ENCODE data around the gene EMID1.

EMID1 gene

DNA sequence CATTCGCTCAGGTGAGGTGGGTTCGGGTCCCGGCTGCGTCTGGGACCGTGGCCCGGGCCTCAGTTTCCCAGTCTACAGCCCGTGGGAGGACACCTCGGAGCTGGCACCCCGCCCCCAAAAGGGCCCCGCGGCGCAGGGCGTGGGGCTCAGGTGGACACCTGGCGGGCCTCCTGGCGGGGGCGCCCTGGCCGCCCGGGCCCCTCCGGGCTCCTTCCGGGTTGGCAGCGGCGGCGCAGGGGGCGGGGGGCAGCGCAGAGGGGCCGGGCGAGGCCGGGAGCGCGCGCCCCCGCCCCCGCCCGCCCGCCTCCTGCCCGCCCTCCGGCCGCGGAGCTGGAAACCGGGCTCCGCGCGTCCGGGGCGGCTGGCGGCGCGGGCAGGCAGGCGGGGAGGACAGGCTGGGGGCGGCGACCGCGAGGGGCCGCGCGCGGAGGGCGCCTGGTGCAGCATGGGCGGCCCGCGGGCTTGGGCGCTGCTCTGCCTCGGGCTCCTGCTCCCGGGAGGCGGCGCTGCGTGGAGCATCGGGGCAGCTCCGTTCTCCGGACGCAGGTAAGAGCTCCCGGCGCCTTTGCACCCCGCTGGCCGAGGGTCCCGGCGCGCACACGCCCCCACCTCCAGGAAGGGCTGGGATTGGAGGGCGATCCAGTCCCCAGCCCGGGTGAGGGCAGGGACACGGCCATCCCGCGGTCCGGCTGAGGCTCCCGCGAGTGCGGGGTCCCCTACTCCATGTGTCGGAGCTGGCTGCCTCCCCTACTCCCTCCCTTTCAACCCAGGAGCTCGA, at the start of gene EMID1:
Gene EMID1, plus strand, starts transcription at position 303 of the 778 bp plus-strand sequence. Its CDS starts 143 bp downstream, at position 446.
- peak in 1 of 2 donors; percentile 27 for DNase-seq

DNA sequence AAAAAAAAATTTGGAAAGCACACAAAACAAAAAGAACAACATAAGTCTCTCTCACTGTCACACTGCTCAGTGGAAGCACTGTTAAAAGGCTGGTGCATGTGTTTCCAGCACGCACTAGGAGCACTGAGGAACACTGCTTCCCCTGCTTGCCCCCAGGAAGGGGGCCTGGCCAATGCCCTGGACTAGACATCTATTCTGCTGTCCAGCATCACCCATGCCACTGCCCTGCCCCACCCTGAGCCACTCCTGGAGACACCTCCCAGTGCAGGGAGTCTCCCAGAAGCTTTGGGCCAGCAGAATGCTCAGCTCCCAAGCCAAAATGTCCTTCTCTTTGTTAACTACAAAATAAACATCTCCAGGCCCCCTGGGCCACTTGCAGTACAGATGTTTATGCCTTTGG, 49.7 kb upstream of the EMID1 start:
- no peak for DNase-seq

DNA sequence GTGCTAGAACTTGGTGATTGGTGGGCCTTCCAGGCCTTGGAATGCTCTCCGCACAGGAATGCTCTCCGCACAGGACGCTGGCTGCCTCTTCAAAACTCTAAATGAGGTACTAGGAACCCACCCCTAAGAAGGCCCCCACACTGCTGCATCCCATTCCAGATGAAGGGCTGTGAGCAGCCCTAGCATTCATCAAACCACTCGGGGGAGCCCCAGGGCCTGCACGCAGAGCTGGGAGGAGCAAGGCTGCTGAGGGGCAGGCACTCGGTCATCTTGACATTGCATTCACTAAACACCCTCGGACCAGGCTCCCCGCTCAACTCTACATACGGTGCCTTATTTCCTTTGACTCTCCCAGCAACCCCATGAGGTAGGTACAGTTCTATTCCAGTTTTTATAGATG, 49.2 kb upstream of the EMID1 start:
- DNase-seq, result no peak

DNA sequence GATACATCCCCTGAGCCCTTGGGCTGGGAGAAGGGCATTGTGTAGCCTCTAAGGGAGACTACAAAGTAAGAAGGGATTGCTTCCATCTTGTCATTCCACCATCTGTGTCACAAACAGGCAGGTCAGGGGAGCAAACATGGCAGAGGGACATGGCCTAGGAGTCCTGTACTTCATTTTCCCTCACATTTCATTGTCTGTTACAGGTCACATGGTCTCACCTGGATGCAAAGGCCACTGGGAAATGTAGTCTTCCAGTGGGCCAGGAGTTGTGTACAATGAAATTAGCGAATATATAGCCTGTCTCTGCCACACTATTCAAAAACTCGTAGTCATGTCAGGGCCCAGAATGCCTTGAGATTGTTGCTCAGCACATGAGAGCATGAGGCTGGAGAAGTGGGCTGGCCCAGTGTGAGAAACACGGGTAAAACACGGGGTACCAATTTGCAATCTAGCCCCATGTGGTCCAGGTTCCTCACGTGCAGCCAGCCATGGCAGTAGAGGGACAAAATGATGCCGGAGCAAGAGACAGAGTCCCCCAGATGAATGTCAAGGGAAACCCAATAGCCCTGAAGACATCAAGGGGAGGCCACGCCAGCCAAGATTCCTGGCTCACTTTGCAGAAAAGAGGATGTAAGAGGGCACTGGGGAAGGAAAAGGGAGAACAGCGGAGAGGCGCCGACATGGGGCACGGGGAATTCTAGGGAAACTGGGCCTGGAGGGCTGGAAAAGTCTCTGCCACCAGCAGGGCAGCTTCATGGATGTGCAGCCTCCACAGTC, 47.7 kb upstream of the EMID1 start:
- DNase-seq, result no peak

DNA sequence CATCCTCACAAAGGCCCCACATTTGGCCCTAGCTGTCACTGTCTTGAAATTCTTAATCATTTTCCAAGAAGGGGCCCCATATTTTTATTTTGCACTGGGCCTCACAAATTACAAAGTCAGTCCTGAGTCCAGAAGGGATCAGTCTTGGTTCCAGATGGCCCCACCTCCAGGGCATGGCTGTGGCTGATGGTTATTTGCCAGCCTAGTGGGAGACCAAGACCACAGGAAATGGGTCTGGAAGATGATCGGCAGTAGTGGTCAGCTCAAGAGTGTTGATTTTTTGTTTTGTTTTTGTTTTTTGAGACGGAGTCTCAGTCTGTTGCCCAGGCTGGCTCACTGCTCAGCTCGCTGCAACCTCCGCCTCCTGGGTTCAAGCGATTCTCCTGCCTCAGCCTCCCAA, 47.1 kb upstream of the EMID1 start:
- no peak for DNase-seq

DNA sequence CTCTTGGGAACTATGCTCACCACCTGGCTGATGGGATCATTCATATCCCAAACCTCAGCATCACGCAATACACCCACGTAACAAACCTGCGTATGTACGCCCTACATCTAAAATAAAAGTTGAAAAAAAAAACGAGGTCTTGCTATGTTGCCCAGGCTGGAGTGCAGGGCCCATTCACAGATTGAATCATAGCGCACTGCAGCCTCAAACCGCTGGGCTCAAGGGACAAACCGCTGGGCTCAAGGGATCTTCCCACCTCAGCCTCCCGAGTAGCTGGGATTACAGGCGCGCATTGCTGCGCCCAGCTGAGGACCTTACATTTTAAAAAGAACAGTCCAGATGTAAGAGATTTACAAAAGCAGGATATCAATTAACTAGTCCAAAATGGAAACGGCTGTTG, 41.9 kb upstream of the EMID1 start:
- DNase-seq, result no peak

DNA sequence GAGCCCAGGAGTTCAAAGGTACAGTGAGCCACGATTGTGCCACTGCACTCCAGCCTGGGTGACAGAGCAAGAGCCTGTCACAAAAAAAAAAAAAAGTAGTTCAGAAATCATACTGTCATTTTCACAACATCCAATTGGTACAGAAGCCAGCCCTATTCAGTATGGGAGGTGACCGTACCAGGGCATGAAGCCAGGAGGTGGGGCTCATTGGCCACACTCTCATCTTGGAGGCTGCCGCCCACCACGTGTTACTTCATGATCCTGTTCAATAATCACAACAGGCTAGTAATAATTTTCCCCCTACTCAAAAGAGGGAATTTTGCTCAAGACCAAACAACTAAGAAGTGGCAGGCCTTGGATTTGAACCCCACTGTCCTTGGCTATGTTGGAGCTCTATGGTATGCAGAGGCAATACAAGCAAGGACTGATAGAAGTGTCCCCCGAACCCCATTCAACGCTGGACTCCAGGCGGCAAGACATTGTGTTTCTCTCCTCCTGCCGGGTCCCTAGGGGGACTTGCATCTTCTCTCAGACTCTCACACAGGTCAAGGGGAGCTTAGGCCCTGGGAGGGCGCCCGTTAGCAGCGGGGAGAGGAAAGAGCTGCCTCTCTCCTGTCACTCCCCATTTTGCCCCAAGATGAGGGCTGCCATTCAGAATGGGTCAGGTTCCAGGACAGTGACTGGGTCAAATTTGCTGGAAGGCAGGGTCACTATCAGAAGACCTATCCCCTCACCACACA, 40.2 kb upstream of the EMID1 start:
- no peak for DNase-seq

DNA sequence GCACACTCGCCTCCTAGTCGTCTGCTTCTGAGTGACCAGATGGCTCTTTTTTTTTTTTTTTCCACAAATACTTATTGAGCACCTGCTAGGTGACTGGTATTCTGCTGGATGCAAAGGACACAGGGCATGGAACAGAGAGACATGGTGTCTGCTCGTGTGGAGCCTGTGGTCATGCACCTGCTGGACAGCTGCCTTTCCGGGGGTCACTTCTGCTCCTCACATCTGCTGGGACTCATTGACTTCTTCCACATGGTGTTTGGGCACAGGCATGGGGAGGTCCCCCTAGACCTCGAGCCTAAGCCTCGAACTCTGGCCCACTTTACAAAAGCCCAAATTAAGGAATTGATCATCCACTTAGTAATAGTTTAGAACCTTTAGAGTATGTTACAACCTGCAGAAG, 39.5 kb upstream of the EMID1 start:
- no peak for DNase-seq

DNA sequence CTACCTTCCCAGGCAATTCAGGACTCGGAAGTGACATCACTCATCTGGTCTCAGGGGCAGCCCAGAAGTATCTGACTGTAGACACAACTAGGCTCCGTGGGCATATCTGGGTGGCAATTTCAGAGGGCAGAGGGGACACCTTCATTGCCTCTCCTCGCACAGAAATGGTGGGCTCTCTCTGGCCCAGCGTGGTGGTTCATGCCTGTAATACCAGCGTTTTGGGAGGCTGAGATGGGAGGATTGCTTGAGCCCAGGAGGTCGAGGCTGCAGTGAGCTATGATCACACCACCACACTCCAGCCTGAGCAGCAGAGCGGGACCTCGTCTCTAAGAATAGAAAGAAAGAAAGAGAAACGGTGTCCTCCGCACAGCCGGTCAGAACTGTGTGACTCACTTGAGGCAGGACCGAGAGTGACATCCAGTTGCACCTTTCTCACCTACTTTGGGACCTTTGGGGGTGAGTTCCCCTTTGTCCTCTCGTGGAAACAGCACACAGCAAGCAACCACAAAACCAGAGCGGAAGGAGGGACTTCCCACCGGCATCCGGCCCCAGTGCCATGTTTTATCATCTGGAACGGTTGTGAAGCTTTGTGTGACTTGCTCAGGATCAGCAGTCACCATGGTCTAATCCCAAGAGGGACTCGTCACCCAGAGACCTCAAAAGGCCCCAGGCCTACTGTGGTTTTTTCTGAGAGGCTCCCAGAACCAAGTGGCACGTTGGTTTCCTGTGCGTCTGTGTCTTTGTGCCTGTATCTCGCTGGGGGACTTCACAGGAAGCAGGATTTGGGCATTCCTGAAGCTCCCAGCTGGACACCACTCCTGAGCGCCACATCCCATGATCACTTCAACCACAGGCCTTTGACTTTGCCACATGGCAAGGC, 38.4 kb upstream of the EMID1 start:
- peak; percentile 39 to 48 for DNase-seq

DNA sequence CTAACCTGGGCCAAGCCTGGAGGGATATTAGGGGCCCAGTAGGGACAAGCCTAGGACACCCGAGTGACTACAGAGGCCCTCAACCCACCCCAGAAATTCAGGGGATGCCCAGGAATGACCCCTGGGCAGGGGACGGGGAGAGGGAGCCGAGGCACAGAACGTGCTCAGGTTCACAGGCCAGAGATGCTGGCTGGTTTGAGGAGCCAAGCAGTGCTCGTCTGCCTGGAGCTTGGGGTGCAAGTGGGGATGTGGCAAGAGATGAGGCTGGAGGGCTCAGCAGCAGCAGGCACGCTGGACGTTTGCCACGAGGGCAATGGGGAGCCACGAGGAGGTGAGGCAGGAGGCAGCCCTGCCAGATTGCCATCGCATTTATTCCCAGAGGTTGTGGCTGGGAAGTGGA, 34.0 kb upstream of the EMID1 start:
- DNase-seq, result no peak

DNA sequence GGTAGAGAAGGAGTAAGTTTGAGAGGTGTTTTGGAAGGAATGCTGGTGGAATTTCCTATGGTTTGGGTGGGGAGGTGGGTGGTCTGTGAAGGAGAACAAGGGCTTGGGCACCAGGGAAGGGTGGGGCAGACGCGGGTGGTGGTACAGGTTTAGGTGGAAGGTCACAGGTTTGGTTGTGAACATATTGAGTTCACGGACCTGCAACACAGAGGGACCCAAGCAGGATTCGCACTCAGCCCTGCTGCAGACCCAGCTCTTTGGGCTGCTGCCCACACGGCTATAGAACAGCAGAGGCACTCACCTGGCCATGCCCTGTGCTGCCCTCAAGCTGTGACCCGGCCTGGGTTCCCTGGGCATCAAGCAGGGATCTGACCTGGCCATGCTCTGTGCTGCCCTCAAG, 33.5 kb upstream of the EMID1 start:
- DNase-seq, result no peak

DNA sequence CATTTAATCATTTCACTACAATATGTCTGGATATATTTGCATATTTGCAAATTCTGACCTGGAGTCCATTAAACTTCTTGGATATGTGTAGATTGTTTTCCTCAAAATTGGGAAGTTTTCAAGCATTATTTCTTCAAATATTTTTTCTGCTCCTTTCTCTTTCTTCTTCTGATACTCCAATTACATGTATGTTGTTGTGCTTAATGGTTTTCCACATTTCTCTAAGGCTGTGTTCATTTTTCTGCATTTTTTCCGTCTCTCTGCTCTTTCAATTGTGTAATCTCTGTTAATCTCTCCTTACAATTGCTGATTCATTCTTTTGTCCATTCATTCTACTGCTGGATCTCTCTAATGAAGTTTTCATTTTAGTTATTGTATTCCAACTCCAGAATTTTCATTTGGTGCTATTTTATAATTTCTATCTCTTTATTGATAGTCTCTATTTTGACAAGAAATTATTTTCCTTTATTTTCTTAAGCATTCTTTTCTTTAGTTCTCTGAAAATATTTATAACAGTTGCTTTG, 30.3 kb upstream of the EMID1 start:
- DNase-seq, result no peak

DNA sequence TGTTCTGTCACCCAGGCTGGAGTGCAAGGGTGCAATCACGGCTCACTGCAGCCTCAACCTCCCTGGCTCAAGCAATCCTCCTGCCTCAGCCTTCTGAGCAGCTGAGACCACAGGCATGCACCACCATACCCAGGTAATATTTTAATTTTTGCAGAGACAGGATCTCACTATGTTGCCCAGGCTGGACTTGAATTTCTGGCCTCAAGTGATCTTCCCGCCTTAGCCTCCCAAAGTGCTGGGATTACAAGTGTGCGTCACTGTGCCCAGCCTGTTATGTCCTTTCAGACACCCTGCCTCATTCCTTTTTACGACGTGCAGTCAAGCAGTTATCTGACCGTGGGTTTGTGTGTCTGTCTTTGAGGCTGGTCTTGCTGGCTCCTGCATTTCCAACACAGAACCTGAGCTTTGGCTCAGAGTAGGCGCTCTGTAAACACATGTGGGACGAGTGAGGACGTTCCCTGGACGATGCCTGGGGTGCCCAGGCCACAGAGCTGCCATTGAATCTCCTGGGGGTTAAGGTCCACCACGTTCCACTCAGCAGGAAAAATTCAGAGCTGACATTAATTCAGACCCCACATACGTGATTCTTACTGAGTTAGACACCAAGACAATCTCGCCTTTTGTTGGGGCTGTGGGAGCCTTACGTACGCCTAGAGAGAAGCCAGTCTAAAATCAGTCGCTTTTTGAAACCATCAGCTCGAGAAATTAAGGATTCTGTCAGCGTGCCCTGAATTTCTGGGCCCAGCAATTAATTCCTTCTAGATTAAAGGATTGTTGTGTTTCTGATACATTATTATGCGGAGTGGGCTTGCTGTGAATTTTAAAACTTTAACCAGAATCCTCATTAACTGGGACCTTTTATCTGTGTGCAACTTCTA, 21.5 kb upstream of the EMID1 start:
- no peak for DNase-seq

DNA sequence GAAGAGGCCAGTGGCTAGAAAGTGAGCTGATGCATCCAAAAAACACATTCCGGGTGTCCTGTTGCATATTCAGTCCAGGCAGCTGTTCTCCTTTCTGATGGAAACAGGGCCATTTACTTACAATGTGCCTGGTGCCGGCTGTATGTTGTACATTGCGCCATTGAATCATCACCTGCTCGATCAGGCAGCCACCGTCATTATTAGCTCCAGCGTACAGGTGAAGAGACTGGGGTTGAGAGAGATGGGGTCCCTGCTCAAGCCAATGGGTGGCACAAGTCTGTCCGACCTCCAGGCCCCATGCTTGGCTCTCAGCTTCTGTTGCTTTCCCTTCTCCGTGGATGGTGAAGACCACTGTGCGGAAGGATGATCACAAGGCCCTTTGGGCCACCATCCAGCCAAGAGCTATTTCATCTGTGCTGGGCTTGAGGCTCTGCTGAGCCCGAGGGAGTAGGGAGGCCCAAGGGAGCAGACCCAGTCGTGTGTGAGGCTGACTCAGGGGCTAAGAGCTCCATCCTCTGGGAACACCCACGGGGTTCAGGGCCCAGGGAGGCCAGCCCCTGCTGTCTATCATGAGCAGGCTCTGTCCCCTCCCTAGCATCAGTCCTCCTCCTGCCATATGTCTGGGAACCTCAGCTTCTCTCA, 20.7 kb upstream of the EMID1 start:
- no peak for DNase-seq

DNA sequence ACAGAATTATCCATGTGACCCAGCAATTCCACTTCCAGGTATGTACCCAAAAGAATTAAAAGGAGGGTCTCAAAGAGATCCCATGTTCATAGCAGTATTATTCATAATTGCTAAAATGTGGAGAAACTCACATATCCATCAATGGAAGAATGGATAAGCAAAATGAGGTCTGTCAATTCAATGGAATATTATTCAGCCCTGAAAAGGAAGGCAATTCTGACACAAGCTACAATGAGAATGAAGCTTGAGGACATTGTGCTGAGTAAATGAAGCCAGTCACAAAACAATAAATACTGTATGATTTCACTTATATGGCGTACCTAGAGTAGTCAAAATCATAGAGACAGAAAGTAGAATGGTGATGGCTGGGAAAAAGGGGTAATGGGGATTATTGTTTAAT, 19.4 kb upstream of the EMID1 start:
- DNase-seq, result no peak

DNA sequence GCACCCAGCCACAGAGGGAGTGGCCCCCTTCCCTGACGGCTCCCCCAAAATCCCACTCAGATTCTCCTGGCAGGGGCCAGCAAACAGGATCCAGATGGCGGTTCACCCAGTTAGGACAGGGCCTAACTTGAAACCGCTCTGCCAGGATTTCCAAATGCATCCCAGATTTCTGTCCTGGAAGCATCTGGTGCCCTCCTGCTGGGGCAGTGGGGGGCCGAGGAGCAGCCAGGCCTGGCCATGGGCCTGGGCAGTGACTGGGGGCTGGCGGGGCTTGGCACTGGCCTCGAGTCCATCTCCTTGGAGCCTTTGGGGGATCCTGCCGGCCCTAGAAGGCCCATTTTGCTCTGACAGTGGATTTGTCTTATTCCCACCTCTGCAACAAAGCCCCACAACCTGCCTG, 17.9 kb upstream of the EMID1 start:
- DNase-seq, result no peak

DNA sequence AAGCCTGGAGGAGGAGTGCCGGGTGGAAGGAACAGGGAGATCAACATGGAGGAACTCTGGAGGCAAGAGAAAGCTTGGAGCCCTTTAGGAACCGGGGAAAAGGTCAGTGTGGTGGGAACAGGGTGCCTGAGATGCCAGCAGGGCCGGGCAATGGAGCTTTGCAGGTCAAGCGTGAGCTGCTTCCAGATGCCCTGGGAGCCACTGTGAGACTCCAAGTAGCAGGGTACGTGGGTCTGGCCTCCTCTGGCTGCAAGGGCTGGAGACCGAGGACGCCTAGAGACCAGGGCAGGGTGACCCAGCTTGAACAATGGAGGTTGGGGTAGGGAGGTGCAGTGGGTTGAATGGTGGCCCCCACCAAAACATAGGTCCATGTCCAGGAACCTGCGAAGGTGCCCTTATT, 15.6 kb upstream of the EMID1 start:
- no peak for DNase-seq

DNA sequence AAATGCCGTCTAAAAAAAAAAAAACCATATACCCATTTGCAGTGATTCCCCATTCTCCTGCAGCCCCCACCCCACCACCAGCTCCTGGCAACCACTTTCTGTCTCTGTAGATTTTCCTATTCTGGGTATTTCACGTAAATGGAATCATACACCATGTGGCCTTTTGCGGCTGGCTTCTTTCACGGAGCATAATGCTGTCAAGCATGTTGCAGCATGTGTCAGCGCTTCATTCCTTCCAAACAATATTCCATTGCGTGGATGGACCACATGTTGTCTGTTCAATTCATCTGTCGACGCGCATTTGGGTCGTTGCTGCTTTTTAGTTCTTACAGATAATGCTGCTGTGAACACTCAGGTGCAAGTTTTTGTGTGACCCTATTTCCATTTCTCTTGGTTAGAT, 14.8 kb upstream of the EMID1 start:
- DNase-seq, result no peak

DNA sequence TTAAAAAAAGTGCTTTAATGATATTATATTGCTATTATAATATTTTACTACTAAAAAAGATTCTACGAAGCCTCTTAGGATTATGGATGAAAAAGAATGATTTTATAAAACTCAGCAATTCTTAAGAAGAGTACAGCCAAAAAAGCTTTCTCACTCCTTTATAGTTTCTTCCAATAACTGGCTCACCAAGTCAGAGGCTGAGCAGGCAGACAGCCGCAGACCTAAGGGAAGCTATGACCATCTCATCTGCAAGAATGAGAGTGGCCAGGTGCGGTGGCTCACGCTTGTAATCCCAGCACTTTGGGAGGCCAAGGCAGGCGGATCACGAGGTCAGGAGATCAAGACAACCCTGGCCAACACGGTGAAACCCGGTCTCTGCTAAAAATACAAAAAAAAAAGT, 12.7 kb upstream of the EMID1 start:
- no peak for DNase-seq

DNA sequence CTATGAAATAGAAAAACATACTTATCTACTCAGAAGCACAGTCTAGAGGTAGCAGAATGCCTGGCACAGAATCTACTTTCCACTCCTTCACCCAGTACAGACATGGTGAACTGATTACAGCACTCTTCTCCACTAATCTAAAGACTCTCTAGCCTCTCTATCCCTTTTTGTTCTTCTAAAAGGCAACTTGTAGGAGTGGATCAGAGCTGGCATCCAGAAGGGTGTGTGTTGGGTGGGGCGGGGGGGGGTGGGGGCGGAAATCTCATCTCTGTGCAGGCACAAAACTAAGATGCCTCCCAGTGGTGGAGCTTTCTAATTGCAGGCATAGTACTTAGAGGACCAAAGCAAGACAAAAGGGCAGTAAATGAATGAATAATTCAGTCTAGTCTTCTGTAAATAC, 11.5 kb upstream of the EMID1 start:
- no peak for DNase-seq
